8988T (cell line): ENCODE measurements around the gene PMM1.
"Not testable (repeated sequence)": the region's sequence is repeated elsewhere in the genome, so short reads cannot be mapped to it uniquely, and the experiment has no call there.

Source experiments
- DNase-seq: peaks from one replicate; pipeline ENCODE4 v3.0.0; 2011

Gene PMM1

GRCh38 chr22:41596776-41597634 is 7.4 kb upstream of the PMM1 start:
- peak; percentile 76 for DNase-seq

- no peak for DNase-seq
Measured at GRCh38 chr22:41595703-41596102, 6.1 kb upstream of the PMM1 start.

GRCh38 chr22:41593336-41593960 is 3.8 kb upstream of the PMM1 start:
- not testable (repeated sequence) for DNase-seq

GRCh38 chr22:41587347-41587723 is 2.3 kb downstream of the PMM1 start:
- no peak for DNase-seq

GRCh38 chr22:41585898-41586297 is 3.7 kb downstream of the PMM1 start:
- no peak for DNase-seq

GRCh38 chr22:41584881-41585280 is 4.8 kb downstream of the PMM1 start:
- no peak for DNase-seq

GRCh38 chr22:41582694-41583093 is 6.9 kb downstream of the PMM1 start:
- no peak for DNase-seq

- no peak for DNase-seq
Measured at GRCh38 chr22:41579997-41580355, 9.7 kb downstream of the PMM1 start.

GRCh38 chr22:41579297-41579996 is 10.2 kb downstream of the PMM1 start:
- DNase-seq = no peak

GRCh38 chr22:41578818-41579217 is 10.8 kb downstream of the PMM1 start:
- no peak for DNase-seq

- no peak for DNase-seq
Measured at GRCh38 chr22:41578114-41578513, 11.5 kb downstream of the PMM1 start.

GRCh38 chr22:41576877-41577276 is 12.8 kb downstream of the PMM1 start:
- DNase-seq = peak; percentile 76

GRCh38 chr22:41575533-41575932 is 14.1 kb downstream of the PMM1 start:
- no peak for DNase-seq

GRCh38 chr22:41574847-41575381 is 14.7 kb downstream of the PMM1 start:
- no peak for DNase-seq

GRCh38 chr22:41573677-41574076 is 16.0 kb downstream of the PMM1 start:
- no peak for DNase-seq

- not testable (repeated sequence) for DNase-seq
Measured at GRCh38 chr22:41572305-41572704, 17.3 kb downstream of the PMM1 start.

- no peak for DNase-seq
Measured at GRCh38 chr22:41571786-41572185, 17.9 kb downstream of the PMM1 start.

GRCh38 chr22:41570221-41570620 is 19.4 kb downstream of the PMM1 start:
- no peak for DNase-seq

- DNase-seq = no peak
Measured at GRCh38 chr22:41568811-41569210, 20.8 kb downstream of the PMM1 start.

- DNase-seq = no peak
Measured at GRCh38 chr22:41567512-41567768, 22.2 kb downstream of the PMM1 start.

GRCh38 chr22:41565403-41566054 is 24.1 kb downstream of the PMM1 start:
- no peak for DNase-seq

GRCh38 chr22:41564563-41564962 is 25.1 kb downstream of the PMM1 start:
- DNase-seq = no peak

GRCh38 chr22:41563051-41563711 is 26.5 kb downstream of the PMM1 start:
- no peak for DNase-seq
